Astrocyte (in vitro differentiated cells and primary cell): ENCODE data around the gene LGI1. TPM values are rescaled to one million over a fixed set of nuclear protein-coding genes. Genes with fewer than 3 reads are reported as not detected.

Source experiments
- DNase-seq: peaks from one replicate; pipeline ENCODE4 v3.0.0-alpha.2; 2010; ENCODE audit warnings: low read depth
- FAIRE-seq: peaks from 2 replicates; lab custom pipeline; 2011; peaks lifted over from hg19 to GRCh38; lab: Jason Lieb, UNC
- H2AFZ ChIP-seq: 2 replicates; pipeline ENCODE4 v1.6.0; 2012; ENCODE audit warnings: low read depth, low read length, inconsistent platforms
- H3K27ac ChIP-seq: 2 replicates; pipeline ENCODE4 v1.5.1; 2011; ENCODE audit warnings: low read depth, low read length, inconsistent platforms
- H3K27me3 ChIP-seq: 2 replicates; pipeline ENCODE4 v1.6.0; 2011; ENCODE audit warnings: low read length, inconsistent platforms; ENCODE audit not compliant: insufficient read depth
- H3K36me3 ChIP-seq: 2 replicates; pipeline ENCODE4 v1.5.1; 2011; ENCODE audit warnings: low read length, inconsistent platforms; ENCODE audit not compliant: insufficient read depth
- H3K4me1 ChIP-seq: 2 replicates; pipeline ENCODE4 v1.5.1; 2011; ENCODE audit warnings: low read length, inconsistent platforms; ENCODE audit not compliant: insufficient read depth
- H3K4me2 ChIP-seq: 2 replicates; pipeline ENCODE4 v1.6.0; 2012; ENCODE audit warnings: low read length, inconsistent platforms
- H3K4me3 ChIP-seq: 2 replicates; pipeline ENCODE4 v1.5.1; 2011; ENCODE audit warnings: low read depth, mild to moderate bottlenecking, low read length, inconsistent platforms; ENCODE audit not compliant: insufficient read depth
- H3K79me2 ChIP-seq: 2 replicates; pipeline ENCODE4 v1.6.0; 2012; ENCODE audit warnings: mild to moderate bottlenecking, low read length, inconsistent platforms; ENCODE audit not compliant: insufficient read depth
- H3K9ac ChIP-seq: 2 replicates; pipeline ENCODE4 v1.6.0; 2012; ENCODE audit warnings: mild to moderate bottlenecking, low read length, inconsistent platforms
- H3K9me3 ChIP-seq: 2 replicates; pipeline ENCODE4 v1.5.1; 2012; ENCODE audit warnings: low read depth, mild to moderate bottlenecking, low read length, inconsistent platforms; ENCODE audit not compliant: insufficient read depth
- H4K20me1 ChIP-seq: 2 replicates; pipeline ENCODE4 v1.6.0; 2012; ENCODE audit warnings: low read length, inconsistent platforms; ENCODE audit not compliant: insufficient read depth
- H3K27ac Mint-ChIP-seq: one replicate; pipeline ENCODE4 v1.8.0; 2021; ENCODE audit warnings: mild to moderate bottlenecking, mixed read lengths; ENCODE audit not compliant: unreplicated experiment
- H3K27me3 Mint-ChIP-seq: one replicate; pipeline ENCODE4 v1.8.0; 2021; ENCODE audit warnings: low read depth, mixed read lengths; ENCODE audit not compliant: unreplicated experiment
- H3K36me3 Mint-ChIP-seq: one replicate; pipeline ENCODE4 v1.8.0; 2021; ENCODE audit warnings: low read depth, mixed read lengths; ENCODE audit not compliant: unreplicated experiment
- H3K4me1 Mint-ChIP-seq: one replicate; pipeline ENCODE4 v1.8.0; 2021; ENCODE audit warnings: low read depth, mixed read lengths; ENCODE audit not compliant: unreplicated experiment
- H3K4me3 Mint-ChIP-seq: one replicate; pipeline ENCODE4 v1.8.0; 2021; ENCODE audit warnings: mild to moderate bottlenecking, moderate library complexity, mixed read lengths; ENCODE audit not compliant: unreplicated experiment
- H3K9me3 Mint-ChIP-seq: one replicate; pipeline ENCODE4 v1.8.0; 2021; ENCODE audit warnings: mild to moderate bottlenecking, mixed read lengths; ENCODE audit not compliant: unreplicated experiment
- CTCF ChIP-seq: IDR thresholded peaks from 2 replicates; pipeline ENCODE4 v1.5.1; 2011; ENCODE audit warnings: low read depth, mild to moderate bottlenecking, inconsistent platforms, low read length, moderate library complexity; ENCODE audit not compliant: insufficient read depth
- EZH2 ChIP-seq: IDR thresholded peaks from 2 replicates; pipeline ENCODE4 v1.6.1; 2012; ENCODE audit warnings: mild to moderate bottlenecking, low read length, inconsistent platforms; ENCODE audit not compliant: insufficient read depth
- total RNA-seq: library from RNA; stranded (reverse); gene quantifications from 2 replicates; pipeline ENCODE4 v1.2.1, GENCODE V29; 2021

The LGI1 gene
- total RNA-seq, 1 donor from 2014 or later: 2.0 TPM

DNA sequence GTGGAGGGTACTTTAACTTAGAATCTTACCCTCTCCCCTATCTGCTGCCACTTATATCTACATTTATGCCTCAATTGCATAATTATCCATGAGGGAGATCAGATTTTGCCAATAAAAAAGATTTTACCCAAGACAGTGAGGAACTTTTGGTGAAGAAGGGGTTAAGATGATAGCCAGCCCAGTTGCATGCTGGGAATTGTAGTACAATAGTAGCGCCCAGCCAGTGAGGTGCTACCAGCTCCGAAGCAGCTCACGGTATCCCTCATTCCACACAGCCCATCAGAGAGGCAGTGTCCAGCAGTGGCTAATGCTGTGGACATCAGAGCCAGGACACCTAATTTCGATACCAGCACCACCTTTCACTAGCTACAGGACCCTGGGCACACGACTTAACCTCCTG lies 5.9 kb upstream of the LGI1 start:
- no peak overlapping the region for H3K27ac ChIP-seq

GRCh38 chr10:93752761-93753160 lies 5.0 kb upstream of the LGI1 start:
- no peak overlapping the region for H3K9ac ChIP-seq
- H3K36me3 ChIP-seq: no peaks in the 10 kb centered on the region
- peaks cover 2% of the 10 kb centered on the region for H3K9me3 Mint-ChIP-seq
- H2AFZ ChIP-seq: no peak overlapping the region
- H3K27ac ChIP-seq: no peak overlapping the region
- peaks cover 20% of the 10 kb centered on the region for H3K4me1 Mint-ChIP-seq
- H3K4me2 ChIP-seq: peak overlapping the region; percentile 19
- H3K4me3 Mint-ChIP-seq: no peak overlapping the region
- peaks cover 2% of the 10 kb centered on the region for H3K36me3 Mint-ChIP-seq
- no peaks in the 10 kb centered on the region for H3K79me2 ChIP-seq
- H3K9me3 ChIP-seq: no peaks in the 10 kb centered on the region
- no peaks in the 10 kb centered on the region for H4K20me1 ChIP-seq
- TF ChIP-seq CTCF (no peak), EZH2 (no peak)
- H3K27ac Mint-ChIP-seq: peak overlapping the region; percentile 0
- H3K27me3 Mint-ChIP-seq: peaks cover 6% of the 10 kb centered on the region
- H3K27me3 ChIP-seq: no peaks in the 10 kb centered on the region
- DNase-seq: peak; percentile 30
- FAIRE-seq: peak; percentile 56
- peaks cover 13% of the 10 kb centered on the region for H3K4me1 ChIP-seq
- H3K4me3 ChIP-seq: no peak overlapping the region

More for the DNA sequence above, 5.9 kb upstream of the LGI1 start:
- Histone ChIP-seq H3K4me2 (peak overlapping the region; percentile 61), H3K4me3 (no peak overlapping the region), H3K9me3 (no peaks in the 10 kb centered on the region), H3K79me2 (no peaks in the 10 kb centered on the region), H3K27me3 (no peaks in the 10 kb centered on the region), H3K9ac (no peak overlapping the region), H3K4me1 (peaks cover 16% of the 10 kb centered on the region), H4K20me1 (no peaks in the 10 kb centered on the region), H3K36me3 (no peaks in the 10 kb centered on the region), H2AFZ (peak overlapping the region; percentile 62)
- Mint-ChIP-seq H3K9me3 (peaks cover 2% of the 10 kb centered on the region), H3K4me3 (no peak overlapping the region), H3K36me3 (peaks cover under 1% of the 10 kb centered on the region), H3K27ac (no peak overlapping the region), H3K27me3 (peaks cover 3% of the 10 kb centered on the region), H3K4me1 (peaks cover 19% of the 10 kb centered on the region)
- FAIRE-seq (no peak), DNase-seq (peak; percentile 15)
- TF ChIP-seq EZH2: no peak
- no peak for TF ChIP-seq CTCF

DNA sequence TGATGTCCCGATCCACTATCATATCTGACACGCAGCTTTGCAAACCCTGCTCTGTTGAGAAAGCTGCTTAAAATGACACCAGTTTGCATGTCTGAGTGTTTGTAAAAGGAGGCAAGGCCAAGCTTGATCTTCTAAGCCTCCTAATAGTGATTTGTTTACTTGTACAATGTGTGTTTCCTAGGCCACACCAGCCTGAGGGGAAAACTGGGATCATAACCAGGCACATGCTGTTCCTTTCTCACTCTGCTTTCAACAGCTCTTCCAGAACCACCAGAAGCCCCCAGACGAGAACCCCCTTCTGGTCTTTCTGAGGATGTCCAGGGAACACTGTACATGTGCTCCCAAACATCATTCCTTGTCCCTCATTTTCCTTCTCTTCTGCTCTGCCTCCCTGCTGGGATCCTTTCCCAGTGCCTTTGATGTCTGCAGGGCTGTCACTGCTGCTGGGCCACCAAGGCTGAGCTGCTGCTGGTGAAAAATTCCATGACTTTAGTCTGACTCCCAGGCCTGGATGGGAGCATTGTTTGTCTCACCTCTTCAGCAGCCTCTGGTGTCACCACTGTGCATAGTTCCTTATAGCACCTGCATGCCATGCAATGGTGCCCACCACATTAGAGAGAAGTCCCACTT lies 4.0 kb upstream of the LGI1 start:
- Histone ChIP-seq H3K4me2 (no peak overlapping the region), H4K20me1 (no peaks in the 10 kb centered on the region), H3K27ac (no peak overlapping the region), H3K4me1 (peaks cover 19% of the 10 kb centered on the region), H3K36me3 (no peaks in the 10 kb centered on the region), H2AFZ (no peak overlapping the region), H3K9ac (no peak overlapping the region), H3K4me3 (no peak overlapping the region), H3K9me3 (no peaks in the 10 kb centered on the region), H3K27me3 (peaks cover 7% of the 10 kb centered on the region), H3K79me2 (no peaks in the 10 kb centered on the region)
- FAIRE-seq: no peak
- H3K4me3 Mint-ChIP-seq: no peak overlapping the region
- no peak for DNase-seq
- H3K36me3 Mint-ChIP-seq: peaks cover 2% of the 10 kb centered on the region
- H3K9me3 Mint-ChIP-seq: peaks cover 2% of the 10 kb centered on the region
- TF ChIP-seq CTCF: no peak
- no peak for TF ChIP-seq EZH2
- H3K27me3 Mint-ChIP-seq: peaks cover 8% of the 10 kb centered on the region
- no peak overlapping the region for H3K27ac Mint-ChIP-seq
- peaks cover 22% of the 10 kb centered on the region for H3K4me1 Mint-ChIP-seq
